ENCODE results near the gene WWOX. TPM values are rescaled to one million over a fixed set of nuclear protein-coding genes. Genes with fewer than 3 reads are reported as not detected.

Gene WWOX
- polyA plus RNA-seq, 1 donor (not counting 4 experiments of a cell fraction or from before 2014, with no cell fraction given): 5.1 TPM

DNA sequence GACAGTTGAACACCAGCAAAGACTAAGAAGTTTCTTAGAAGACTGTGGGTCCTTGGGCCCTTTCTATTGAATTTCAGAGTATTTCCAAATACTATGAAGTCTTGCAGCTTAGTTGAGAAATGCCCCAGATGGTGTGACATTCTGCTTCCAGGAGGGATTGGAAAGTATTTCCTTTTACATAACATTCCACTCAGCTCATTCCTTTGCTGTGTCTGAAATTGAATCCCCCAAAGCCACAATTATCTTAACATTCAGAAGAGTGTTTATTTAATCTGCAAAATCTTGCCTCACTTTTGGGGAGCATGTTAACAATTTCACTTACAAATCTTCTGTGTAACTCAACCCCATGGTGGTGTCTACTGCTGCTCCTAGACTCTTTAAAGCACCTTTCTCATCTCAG, 307.7 kb downstream of the WWOX start:
- Histone ChIP-seq H3K27me3 (ENCODE audit: control insufficient read depth, extremely low read depth, insufficient read depth, low read length) (no peaks in the 10 kb centered on the region), H4K20me1 (ENCODE audit: control insufficient read depth, extremely low read depth, insufficient read depth, low read length) (no peaks in the 10 kb centered on the region), H3K79me2 (ENCODE audit: control insufficient read depth, insufficient read depth, low read length) (no peaks in the 10 kb centered on the region), H3K9me3 (ENCODE audit: control insufficient read depth, low read depth, low read length) (no peaks in the 10 kb centered on the region), H3K4me3 (ENCODE audit: control insufficient read depth in 2 of 3, extremely low read depth in 1 of 3, insufficient read depth in 2 of 3, low read depth in 1 of 3, low read length in 3 of 3) (no peak overlapping the region), H3K27ac (ENCODE audit: control insufficient read depth, insufficient read depth, low read length) (no peak overlapping the region), H2AFZ (ENCODE audit: control insufficient read depth, low read length) (no peak overlapping the region), H3K36me3 (ENCODE audit: control insufficient read depth in 2 of 2, extremely low read depth in 1 of 2, insufficient read depth in 2 of 2, low read length in 2 of 2) (no peaks in the 10 kb centered on the region), H3K9me1 (ENCODE audit: control insufficient read depth, extremely low read depth, insufficient read depth, low read length) (no peaks in the 10 kb centered on the region), H3K4me1 (ENCODE audit: control insufficient read depth, extremely low read depth, insufficient read depth, low read length) (no peaks in the 10 kb centered on the region), H3K4me2 (ENCODE audit: control insufficient read depth, extremely low read depth, insufficient read depth, low read depth, low read length) (no peak overlapping the region), H3K9ac (ENCODE audit: control insufficient read depth, extremely low read depth, insufficient read depth, low read length) (no peak overlapping the region)
- dilution Hi-C loops (cut with MboI; ENCODE audit: extremely low pct_ligation_motif_present, low sequenced_read_pairs): no loop called here
- TF ChIP-seq EZH2 (IDR thresholded peaks at IDR 0.05; ENCODE audit: low read length): no peak
- TF ChIP-seq, protein P1, sequence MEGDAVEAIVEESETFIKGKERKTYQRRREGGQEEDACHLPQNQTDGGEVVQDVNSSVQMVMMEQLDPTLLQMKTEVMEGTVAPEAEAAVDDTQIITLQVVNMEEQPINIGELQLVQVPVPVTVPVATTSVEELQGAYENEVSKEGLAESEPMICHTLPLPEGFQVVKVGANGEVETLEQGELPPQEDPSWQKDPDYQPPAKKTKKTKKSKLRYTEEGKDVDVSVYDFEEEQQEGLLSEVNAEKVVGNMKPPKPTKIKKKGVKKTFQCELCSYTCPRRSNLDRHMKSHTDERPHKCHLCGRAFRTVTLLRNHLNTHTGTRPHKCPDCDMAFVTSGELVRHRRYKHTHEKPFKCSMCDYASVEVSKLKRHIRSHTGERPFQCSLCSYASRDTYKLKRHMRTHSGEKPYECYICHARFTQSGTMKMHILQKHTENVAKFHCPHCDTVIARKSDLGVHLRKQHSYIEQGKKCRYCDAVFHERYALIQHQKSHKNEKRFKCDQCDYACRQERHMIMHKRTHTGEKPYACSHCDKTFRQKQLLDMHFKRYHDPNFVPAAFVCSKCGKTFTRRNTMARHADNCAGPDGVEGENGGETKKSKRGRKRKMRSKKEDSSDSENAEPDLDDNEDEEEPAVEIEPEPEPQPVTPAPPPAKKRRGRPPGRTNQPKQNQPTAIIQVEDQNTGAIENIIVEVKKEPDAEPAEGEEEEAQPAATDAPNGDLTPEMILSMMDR (optimal IDR thresholded peaks at IDR 0.05 in 1 of 3, IDR thresholded peaks at IDR 0.05 in 1 of 3, conservative IDR thresholded peaks at IDR 0.05 in 1 of 3; ENCODE audit: extremely low read depth in 1 of 3, insufficient read depth in 2 of 3, low read length in 3 of 3): no peak
- DNase-seq (ENCODE audit: low read depth, low spot score) (no peak), FAIRE-seq (no peak)

DNA sequence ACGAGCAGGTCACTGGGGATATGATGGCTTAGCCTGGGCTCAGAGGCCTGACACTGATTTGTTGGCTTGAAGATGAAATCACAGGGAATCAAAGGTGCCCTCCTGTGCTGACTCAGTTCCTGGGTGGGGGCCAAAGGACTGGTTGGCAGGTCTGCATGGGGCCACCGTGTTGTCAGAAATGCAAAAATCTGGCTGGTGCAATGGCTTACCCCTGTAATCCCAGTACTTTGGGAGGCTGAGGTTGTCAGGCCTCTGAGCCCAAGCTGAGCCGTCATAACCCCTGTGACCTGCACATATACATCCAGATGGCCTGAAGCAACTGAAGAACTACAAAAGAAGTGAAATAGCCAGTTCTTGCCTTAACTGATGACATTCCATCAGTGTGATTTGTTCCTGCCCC, 314.2 kb downstream of the WWOX start:
- no peak overlapping the region for H3K9ac ChIP-seq (ENCODE audit: control insufficient read depth, extremely low read depth, insufficient read depth, low read length)
- H3K79me2 ChIP-seq (ENCODE audit: control insufficient read depth, insufficient read depth, low read length): no peaks in the 10 kb centered on the region
- no peaks in the 10 kb centered on the region for H3K27me3 ChIP-seq (ENCODE audit: control insufficient read depth, extremely low read depth, insufficient read depth, low read length)
- dilution Hi-C loops (cut with MboI; ENCODE audit: extremely low pct_ligation_motif_present, low sequenced_read_pairs): no loop called here
- H3K36me3 ChIP-seq (ENCODE audit: control insufficient read depth in 2 of 2, extremely low read depth in 1 of 2, insufficient read depth in 2 of 2, low read length in 2 of 2): no peaks in the 10 kb centered on the region
- no peak for DNase-seq (ENCODE audit: low read depth, low spot score)
- no peak overlapping the region for H3K4me3 ChIP-seq (ENCODE audit: control insufficient read depth in 2 of 3, extremely low read depth in 1 of 3, insufficient read depth in 2 of 3, low read depth in 1 of 3, low read length in 3 of 3)
- no peak overlapping the region for H2AFZ ChIP-seq (ENCODE audit: control insufficient read depth, low read length)
- H3K9me3 ChIP-seq (ENCODE audit: control insufficient read depth, low read depth, low read length): peaks cover 2% of the 10 kb centered on the region
- TF ChIP-seq EZH2 (IDR thresholded peaks at IDR 0.05; ENCODE audit: low read length): no peak
- TF ChIP-seq, protein P1 (optimal IDR thresholded peaks at IDR 0.05 in 1 of 3, IDR thresholded peaks at IDR 0.05 in 1 of 3, conservative IDR thresholded peaks at IDR 0.05 in 1 of 3; ENCODE audit: extremely low read depth in 1 of 3, insufficient read depth in 2 of 3, low read length in 3 of 3): no peak
- H4K20me1 ChIP-seq (ENCODE audit: control insufficient read depth, extremely low read depth, insufficient read depth, low read length): no peaks in the 10 kb centered on the region
- no peaks in the 10 kb centered on the region for H3K9me1 ChIP-seq (ENCODE audit: control insufficient read depth, extremely low read depth, insufficient read depth, low read length)
- no peak overlapping the region for H3K27ac ChIP-seq (ENCODE audit: control insufficient read depth, insufficient read depth, low read length)
- no peaks in the 10 kb centered on the region for H3K4me1 ChIP-seq (ENCODE audit: control insufficient read depth, extremely low read depth, insufficient read depth, low read length)
- H3K4me2 ChIP-seq (ENCODE audit: control insufficient read depth, extremely low read depth, insufficient read depth, low read depth, low read length): no peak overlapping the region
- no peak for FAIRE-seq

All from keratinocyte (primary cell).